ENCODE data around the gene ZNF385B. TPM values are rescaled to one million over a fixed set of nuclear protein-coding genes. Genes with fewer than 3 reads are reported as not detected.
"Not testable (repeated sequence)": the region's sequence is repeated elsewhere in the genome, so short reads cannot be mapped to it uniquely, and the experiment has no call there.

ZNF385B gene
- total and polyA plus RNA-seq, 4 donors: 3.0 to 7.2 (median 3.9) TPM

DNA sequence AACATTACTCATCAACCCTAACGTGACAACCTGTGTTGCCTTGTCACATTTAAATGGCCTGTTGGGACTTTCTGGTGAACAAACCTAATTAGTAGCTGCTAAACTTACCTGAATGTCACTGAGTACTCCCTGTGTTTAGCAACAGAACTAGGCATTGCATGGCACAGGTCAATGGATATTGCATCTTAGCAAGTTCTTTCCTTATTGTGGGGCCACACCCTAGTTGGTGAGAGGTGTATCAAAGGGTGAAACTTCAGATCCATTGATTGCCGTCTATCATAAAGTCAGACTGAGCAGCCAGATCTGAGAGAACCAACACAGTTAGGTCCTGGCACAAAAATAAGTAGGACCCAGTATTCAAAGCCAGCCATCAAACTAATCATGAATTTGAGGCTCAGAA lies 29.8 kb upstream of the ZNF385B start (continued):
- TF ChIP-seq JUND (IDR thresholded peaks at IDR 0.05): no peak
- no peak for TF ChIP-seq HNF4A (conservative IDR thresholded peaks at IDR 0.05)
- TF ChIP-seq SP1 (IDR thresholded peaks at IDR 0.05): no peak
- no peak for TF ChIP-seq FOXA1 (IDR thresholded peaks at IDR 0.05)

DNA sequence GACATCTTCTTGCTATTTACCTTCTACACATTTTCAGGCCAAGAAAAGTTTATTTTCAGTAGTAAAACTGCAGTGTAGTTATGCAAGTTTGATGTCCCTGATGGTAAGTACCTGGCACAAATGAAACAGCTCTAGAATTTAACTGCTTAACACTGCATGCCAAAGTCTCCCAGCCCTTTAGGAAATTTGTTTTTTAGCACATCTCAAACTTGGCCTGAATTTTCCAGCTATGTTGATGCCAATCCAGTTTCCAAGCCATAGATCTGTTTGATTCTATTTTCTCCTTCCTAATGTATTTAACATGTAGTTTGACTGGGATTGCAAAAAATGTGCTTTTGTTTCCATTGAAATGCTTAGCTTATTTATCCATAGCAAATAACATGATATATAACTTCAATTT lies 29.3 kb upstream of the ZNF385B start:
- Histone ChIP-seq H3K27me3 (ENCODE audit: control insufficient read depth in 4 of 4, insufficient read depth in 4 of 4, low read length in 3 of 4) (no peaks in the 10 kb centered on the region), H3K9ac (ENCODE audit: low read depth in 1 of 2, low read length in 2 of 2) (no peak overlapping the region), H3K36me3 (ENCODE audit: control insufficient read depth in 4 of 4, insufficient read depth in 3 of 4, low read depth in 1 of 4, low read length in 3 of 4) (no peaks in the 10 kb centered on the region), H3K4me1 (ENCODE audit: control insufficient read depth in 4 of 4, insufficient read depth in 4 of 4, low read length in 3 of 4) (no peaks in the 10 kb centered on the region), H3K4me3 (ENCODE audit: low read depth in 1 of 3, low read length in 3 of 3) (no peak overlapping the region), H3K9me3 (ENCODE audit: control insufficient read depth in 4 of 4, low read length in 3 of 4) (no peaks in the 10 kb centered on the region), H3K27ac (ENCODE audit: low read depth in 1 of 2, low read length in 2 of 2) (no peak overlapping the region)
- TF ChIP-seq TAF1 (conservative IDR thresholded peaks at IDR 0.05): no peak
- TF ChIP-seq GABPA (IDR thresholded peaks at IDR 0.05 in 1 of 2, conservative IDR thresholded peaks at IDR 0.05 in 1 of 2): no peak
- TF ChIP-seq, protein P1, sequence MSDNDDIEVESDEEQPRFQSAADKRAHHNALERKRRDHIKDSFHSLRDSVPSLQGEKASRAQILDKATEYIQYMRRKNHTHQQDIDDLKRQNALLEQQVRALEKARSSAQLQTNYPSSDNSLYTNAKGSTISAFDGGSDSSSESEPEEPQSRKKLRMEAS (IDR thresholded peaks at IDR 0.05): no peak
- no peak for TF ChIP-seq RAD21 (IDR thresholded peaks at IDR 0.05)
- TF ChIP-seq HNF4G (IDR thresholded peaks at IDR 0.05): no peak
- TF ChIP-seq NR2F2 (IDR thresholded peaks at IDR 0.05): no peak
- TF ChIP-seq EGR1 (IDR thresholded peaks at IDR 0.05; ENCODE audit: low read depth in 2 of 2): no peak
- TF ChIP-seq, protein P2, sequence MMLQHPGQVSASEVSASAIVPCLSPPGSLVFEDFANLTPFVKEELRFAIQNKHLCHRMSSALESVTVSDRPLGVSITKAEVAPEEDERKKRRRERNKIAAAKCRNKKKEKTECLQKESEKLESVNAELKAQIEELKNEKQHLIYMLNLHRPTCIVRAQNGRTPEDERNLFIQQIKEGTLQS (IDR thresholded peaks at IDR 0.05): no peak
- TF ChIP-seq SP1 (IDR thresholded peaks at IDR 0.05): no peak
- TF ChIP-seq, protein P3, sequence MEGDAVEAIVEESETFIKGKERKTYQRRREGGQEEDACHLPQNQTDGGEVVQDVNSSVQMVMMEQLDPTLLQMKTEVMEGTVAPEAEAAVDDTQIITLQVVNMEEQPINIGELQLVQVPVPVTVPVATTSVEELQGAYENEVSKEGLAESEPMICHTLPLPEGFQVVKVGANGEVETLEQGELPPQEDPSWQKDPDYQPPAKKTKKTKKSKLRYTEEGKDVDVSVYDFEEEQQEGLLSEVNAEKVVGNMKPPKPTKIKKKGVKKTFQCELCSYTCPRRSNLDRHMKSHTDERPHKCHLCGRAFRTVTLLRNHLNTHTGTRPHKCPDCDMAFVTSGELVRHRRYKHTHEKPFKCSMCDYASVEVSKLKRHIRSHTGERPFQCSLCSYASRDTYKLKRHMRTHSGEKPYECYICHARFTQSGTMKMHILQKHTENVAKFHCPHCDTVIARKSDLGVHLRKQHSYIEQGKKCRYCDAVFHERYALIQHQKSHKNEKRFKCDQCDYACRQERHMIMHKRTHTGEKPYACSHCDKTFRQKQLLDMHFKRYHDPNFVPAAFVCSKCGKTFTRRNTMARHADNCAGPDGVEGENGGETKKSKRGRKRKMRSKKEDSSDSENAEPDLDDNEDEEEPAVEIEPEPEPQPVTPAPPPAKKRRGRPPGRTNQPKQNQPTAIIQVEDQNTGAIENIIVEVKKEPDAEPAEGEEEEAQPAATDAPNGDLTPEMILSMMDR (IDR thresholded peaks at IDR 0.05; ENCODE audit: low read depth, low read length, missing input control): no peak
- TF ChIP-seq, protein P4, sequence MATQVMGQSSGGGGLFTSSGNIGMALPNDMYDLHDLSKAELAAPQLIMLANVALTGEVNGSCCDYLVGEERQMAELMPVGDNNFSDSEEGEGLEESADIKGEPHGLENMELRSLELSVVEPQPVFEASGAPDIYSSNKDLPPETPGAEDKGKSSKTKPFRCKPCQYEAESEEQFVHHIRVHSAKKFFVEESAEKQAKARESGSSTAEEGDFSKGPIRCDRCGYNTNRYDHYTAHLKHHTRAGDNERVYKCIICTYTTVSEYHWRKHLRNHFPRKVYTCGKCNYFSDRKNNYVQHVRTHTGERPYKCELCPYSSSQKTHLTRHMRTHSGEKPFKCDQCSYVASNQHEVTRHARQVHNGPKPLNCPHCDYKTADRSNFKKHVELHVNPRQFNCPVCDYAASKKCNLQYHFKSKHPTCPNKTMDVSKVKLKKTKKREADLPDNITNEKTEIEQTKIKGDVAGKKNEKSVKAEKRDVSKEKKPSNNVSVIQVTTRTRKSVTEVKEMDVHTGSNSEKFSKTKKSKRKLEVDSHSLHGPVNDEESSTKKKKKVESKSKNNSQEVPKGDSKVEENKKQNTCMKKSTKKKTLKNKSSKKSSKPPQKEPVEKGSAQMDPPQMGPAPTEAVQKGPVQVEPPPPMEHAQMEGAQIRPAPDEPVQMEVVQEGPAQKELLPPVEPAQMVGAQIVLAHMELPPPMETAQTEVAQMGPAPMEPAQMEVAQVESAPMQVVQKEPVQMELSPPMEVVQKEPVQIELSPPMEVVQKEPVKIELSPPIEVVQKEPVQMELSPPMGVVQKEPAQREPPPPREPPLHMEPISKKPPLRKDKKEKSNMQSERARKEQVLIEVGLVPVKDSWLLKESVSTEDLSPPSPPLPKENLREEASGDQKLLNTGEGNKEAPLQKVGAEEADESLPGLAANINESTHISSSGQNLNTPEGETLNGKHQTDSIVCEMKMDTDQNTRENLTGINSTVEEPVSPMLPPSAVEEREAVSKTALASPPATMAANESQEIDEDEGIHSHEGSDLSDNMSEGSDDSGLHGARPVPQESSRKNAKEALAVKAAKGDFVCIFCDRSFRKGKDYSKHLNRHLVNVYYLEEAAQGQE (IDR thresholded peaks at IDR 0.05): no peak
- no peak for TF ChIP-seq FOXA1 (IDR thresholded peaks at IDR 0.05)
- no peak for TF ChIP-seq HNF4A (conservative IDR thresholded peaks at IDR 0.05)
- TF ChIP-seq, protein P5, sequence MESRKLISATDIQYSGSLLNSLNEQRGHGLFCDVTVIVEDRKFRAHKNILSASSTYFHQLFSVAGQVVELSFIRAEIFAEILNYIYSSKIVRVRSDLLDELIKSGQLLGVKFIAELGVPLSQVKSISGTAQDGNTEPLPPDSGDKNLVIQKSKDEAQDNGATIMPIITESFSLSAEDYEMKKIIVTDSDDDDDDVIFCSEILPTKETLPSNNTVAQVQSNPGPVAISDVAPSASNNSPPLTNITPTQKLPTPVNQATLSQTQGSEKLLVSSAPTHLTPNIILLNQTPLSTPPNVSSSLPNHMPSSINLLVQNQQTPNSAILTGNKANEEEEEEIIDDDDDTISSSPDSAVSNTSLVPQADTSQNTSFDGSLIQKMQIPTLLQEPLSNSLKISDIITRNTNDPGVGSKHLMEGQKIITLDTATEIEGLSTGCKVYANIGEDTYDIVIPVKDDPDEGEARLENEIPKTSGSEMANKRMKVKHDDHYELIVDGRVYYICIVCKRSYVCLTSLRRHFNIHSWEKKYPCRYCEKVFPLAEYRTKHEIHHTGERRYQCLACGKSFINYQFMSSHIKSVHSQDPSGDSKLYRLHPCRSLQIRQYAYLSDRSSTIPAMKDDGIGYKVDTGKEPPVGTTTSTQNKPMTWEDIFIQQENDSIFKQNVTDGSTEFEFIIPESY (IDR thresholded peaks at IDR 0.05): no peak
- TF ChIP-seq JUND (IDR thresholded peaks at IDR 0.05): no peak
- no peak for TF ChIP-seq YY1 (IDR thresholded peaks at IDR 0.05)
- TF ChIP-seq RXRA (IDR thresholded peaks at IDR 0.05): no peak
- no peak for TF ChIP-seq FOXA2 (IDR thresholded peaks at IDR 0.05)
- no peak for DNase-seq (ENCODE audit: low spot score)

DNA sequence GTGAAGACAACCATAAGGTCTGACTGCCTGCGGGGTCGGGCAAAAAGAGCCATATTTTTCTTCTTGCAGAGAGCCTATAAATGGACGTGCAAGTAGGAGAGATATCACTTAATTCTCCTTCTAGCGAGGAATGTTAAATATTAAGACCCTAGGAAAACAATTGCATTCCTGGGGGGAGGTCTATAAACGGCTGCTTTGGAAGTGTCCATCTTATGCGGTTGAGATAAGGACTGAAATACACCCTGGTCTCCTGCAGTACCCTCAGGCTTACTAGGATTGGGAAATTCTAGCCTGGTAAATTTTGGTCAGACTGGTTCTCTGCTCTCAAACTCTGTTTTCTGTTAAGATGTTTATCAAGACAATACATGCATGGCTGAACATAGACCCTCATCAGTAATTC lies 27.2 kb upstream of the ZNF385B start:
- 95% methylated on average over 6 of the region's 6 CpGs for WGBS
- H3K36me3 ChIP-seq (ENCODE audit: control insufficient read depth in 4 of 4, insufficient read depth in 3 of 4, low read depth in 1 of 4, low read length in 3 of 4); H3K27me3 ChIP-seq (ENCODE audit: control insufficient read depth in 4 of 4, insufficient read depth in 4 of 4, low read length in 3 of 4); H3K4me3 ChIP-seq (ENCODE audit: low read depth in 1 of 3, low read length in 3 of 3); H3K27ac ChIP-seq (ENCODE audit: low read depth in 1 of 2, low read length in 2 of 2); DNase-seq (ENCODE audit: low spot score); H3K9ac ChIP-seq (ENCODE audit: low read depth in 1 of 2, low read length in 2 of 2); H3K4me1 ChIP-seq (ENCODE audit: control insufficient read depth in 4 of 4, insufficient read depth in 4 of 4, low read length in 3 of 4); H3K9me3 ChIP-seq (ENCODE audit: control insufficient read depth in 4 of 4, low read length in 3 of 4): not testable (repeated sequence)
